ENCODE results near the gene COL7A1. TPM values are rescaled to one million over a fixed set of nuclear protein-coding genes. Genes with fewer than 3 reads are reported as not detected.

COL7A1 gene
- total and polyA plus RNA-seq, 2 of the 13 experiments (the other 11 are each of a cell fraction or from before 2014, with no cell fraction given), result 2.7 to 11.7 TPM

GRCh38 chr3:48555949-48556795 lies 39.0 kb downstream of the COL7A1 start (continued):
- no peak for TF ChIP-seq ZFP36L2 (CRISPR knock-in tag; IDR thresholded peaks at IDR 0.05)
- TF ChIP-seq YY1 (IDR thresholded peaks at IDR 0.05; ENCODE audit: insufficient read depth, insufficient replicate concordance, low read depth, low read length), result no peak
- no peak for TF ChIP-seq PRDM15 (CRISPR knock-in tag; IDR thresholded peaks at IDR 0.05)
- no peak for TF ChIP-seq DNMT1 (CRISPR knock-in tag; IDR thresholded peaks at IDR 0.05)
- TF ChIP-seq ZNF234 (CRISPR knock-in tag; conservative IDR thresholded peaks at IDR 0.05), result no peak
- TF ChIP-seq ZNF563 (CRISPR knock-in tag; IDR thresholded peaks at IDR 0.05), result 0 out of 2 replicates have a peak, but pooled peaks have one; percentile 47
- TF ChIP-seq ZNF605 (CRISPR knock-in tag; IDR thresholded peaks at IDR 0.05), result peak; percentile 1; the same call in 1 of the 2 replicates
- TF ChIP-seq SOX5 (CRISPR knock-in tag; IDR thresholded peaks at IDR 0.05; ENCODE audit: borderline replicate concordance), result no peak
- TF ChIP-seq PHF20 (CRISPR knock-in tag; IDR thresholded peaks at IDR 0.05), result no peak
- no peak for TF ChIP-seq ZNF263 (CRISPR knock-in tag; IDR thresholded peaks at IDR 0.05)
- no peak for TF ChIP-seq DMAP1 (CRISPR knock-in tag; IDR thresholded peaks at IDR 0.05)
- TF ChIP-seq ZNF446 (CRISPR knock-in tag; IDR thresholded peaks at IDR 0.05), result no peak
- no peak for TF ChIP-seq ZNF275 (CRISPR knock-in tag; IDR thresholded peaks at IDR 0.05; ENCODE audit: borderline replicate concordance)
- TF ChIP-seq IRF1 (CRISPR knock-in tag; IDR thresholded peaks at IDR 0.05; ENCODE audit: low read depth), result no peak
- TF ChIP-seq SRSF9 (IDR thresholded peaks at IDR 0.05; ENCODE audit: borderline replicate concordance, insufficient read depth, low read depth, low read length, poor library complexity, severe bottlenecking), result no peak
- TF ChIP-seq TEAD3 (CRISPR knock-in tag; optimal IDR thresholded peaks at IDR 0.05; ENCODE audit: borderline replicate concordance), result no peak
- no peak for TF ChIP-seq IKZF1 (IDR thresholded peaks at IDR 0.05)
- TF ChIP-seq ZMAT3 (CRISPR knock-in tag; conservative IDR thresholded peaks at IDR 0.05), result no peak
- no peak for TF ChIP-seq PRDM10 (CRISPR knock-in tag; IDR thresholded peaks at IDR 0.05; ENCODE audit: low read depth)
- no peak for TF ChIP-seq ZNF629 (CRISPR knock-in tag; conservative IDR thresholded peaks at IDR 0.05)
- peak; percentile 34; the same call in 1 of the 2 replicates for TF ChIP-seq ZNF891 (CRISPR knock-in tag; IDR thresholded peaks at IDR 0.05)

Measured in HepG2 (cell line).